Measurements from ENCODE around the gene TSC22D3. TPM values are rescaled to one million over a fixed set of nuclear protein-coding genes. Genes with fewer than 3 reads are reported as not detected.

The TSC22D3 gene
- total RNA-seq, 2 donors from 2014 or later: 18.5 to 23.3 TPM

DNA sequence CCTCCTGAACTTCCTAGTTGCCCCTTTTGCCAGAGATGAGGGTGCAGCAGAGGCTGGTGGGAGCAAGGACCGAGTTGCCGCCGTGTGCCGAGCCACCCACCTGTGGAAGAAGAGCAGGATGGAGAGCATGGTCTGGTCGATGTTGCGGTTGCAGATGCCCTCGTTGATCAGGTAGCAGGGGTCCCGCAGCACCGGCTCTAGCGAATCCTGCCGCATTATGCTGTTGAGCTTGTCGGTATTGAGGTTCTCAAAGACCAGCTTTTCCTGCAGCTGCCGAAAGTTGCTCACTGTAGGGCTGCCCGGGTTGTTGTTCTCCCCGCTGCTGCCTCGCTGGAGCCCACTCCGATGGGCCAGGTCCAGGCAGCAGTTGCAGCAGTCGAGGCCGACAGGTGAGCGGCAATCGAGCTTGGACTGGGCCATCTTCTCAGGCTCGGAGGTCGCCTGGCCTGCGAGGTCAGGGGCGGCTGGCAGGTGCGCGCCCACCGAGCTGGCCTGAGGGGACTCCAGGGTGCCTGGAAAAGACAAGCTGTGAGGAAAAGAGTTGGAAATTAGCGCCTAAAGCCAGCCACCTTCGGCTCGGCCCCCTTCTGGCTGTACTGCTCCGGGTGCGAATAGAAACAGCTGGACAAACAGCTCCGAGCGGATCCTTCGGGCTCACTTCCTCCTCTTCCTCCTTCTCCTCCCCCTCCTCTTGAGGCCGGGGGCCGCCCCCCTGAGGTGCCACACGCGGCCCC, 420 bp downstream of the TSC22D3 start:
- Histone ChIP-seq H3K9ac (ENCODE audit: low read depth in 2 of 2, low read length in 2 of 2) (peak overlapping the region; percentile 70 to 71), H3K36me3 (no peaks in the 10 kb centered on the region), H3K4me3 (peak overlapping the region; percentile 41), H3K27me3 (peaks cover 4% of the 10 kb centered on the region), H3K27ac (peak overlapping the region; percentile 28), H3K4me1 (no peaks in the 10 kb centered on the region), H3K9me3 (no peaks in the 10 kb centered on the region)
- TF ChIP-seq, protein P1, sequence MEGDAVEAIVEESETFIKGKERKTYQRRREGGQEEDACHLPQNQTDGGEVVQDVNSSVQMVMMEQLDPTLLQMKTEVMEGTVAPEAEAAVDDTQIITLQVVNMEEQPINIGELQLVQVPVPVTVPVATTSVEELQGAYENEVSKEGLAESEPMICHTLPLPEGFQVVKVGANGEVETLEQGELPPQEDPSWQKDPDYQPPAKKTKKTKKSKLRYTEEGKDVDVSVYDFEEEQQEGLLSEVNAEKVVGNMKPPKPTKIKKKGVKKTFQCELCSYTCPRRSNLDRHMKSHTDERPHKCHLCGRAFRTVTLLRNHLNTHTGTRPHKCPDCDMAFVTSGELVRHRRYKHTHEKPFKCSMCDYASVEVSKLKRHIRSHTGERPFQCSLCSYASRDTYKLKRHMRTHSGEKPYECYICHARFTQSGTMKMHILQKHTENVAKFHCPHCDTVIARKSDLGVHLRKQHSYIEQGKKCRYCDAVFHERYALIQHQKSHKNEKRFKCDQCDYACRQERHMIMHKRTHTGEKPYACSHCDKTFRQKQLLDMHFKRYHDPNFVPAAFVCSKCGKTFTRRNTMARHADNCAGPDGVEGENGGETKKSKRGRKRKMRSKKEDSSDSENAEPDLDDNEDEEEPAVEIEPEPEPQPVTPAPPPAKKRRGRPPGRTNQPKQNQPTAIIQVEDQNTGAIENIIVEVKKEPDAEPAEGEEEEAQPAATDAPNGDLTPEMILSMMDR (IDR thresholded peaks at IDR 0.05): no peak
- no peak for DNase-seq
- intact Hi-C loops (cut with DNase I): loop anchor here (5.0 kb wide), 2 partner anchors 58 to 108 kb away; no protein-coding TSS in a partner anchor

GRCh38 chrX:107773906-107774435, 1.6 kb downstream of the TSC22D3 start:
- no peak for DNase-seq
- intact Hi-C loops (cut with DNase I): no loop called here
- peaks cover 4% of the 10 kb centered on the region for H3K27me3 ChIP-seq
- H3K4me1 ChIP-seq: no peaks in the 10 kb centered on the region
- H3K36me3 ChIP-seq: no peaks in the 10 kb centered on the region
- no peak overlapping the region for H3K4me3 ChIP-seq
- H3K27ac ChIP-seq: no peak overlapping the region
- H3K9ac ChIP-seq (ENCODE audit: low read depth in 2 of 2, low read length in 2 of 2): no peak overlapping the region
- TF ChIP-seq, protein P1 (IDR thresholded peaks at IDR 0.05): no peak
- no peaks in the 10 kb centered on the region for H3K9me3 ChIP-seq

GRCh38 chrX:107773206-107773605, 2.4 kb downstream of the TSC22D3 start:
- H3K9ac ChIP-seq (ENCODE audit: low read depth in 2 of 2, low read length in 2 of 2): no peak overlapping the region
- TF ChIP-seq, protein P1 (IDR thresholded peaks at IDR 0.05): no peak
- no peak for DNase-seq
- intact Hi-C loops (cut with DNase I): no loop called here
- no peaks in the 10 kb centered on the region for H3K4me1 ChIP-seq
- no peaks in the 10 kb centered on the region for H3K9me3 ChIP-seq
- no peak overlapping the region for H3K4me3 ChIP-seq
- peaks cover 4% of the 10 kb centered on the region for H3K27me3 ChIP-seq
- H3K27ac ChIP-seq: no peak overlapping the region
- no peaks in the 10 kb centered on the region for H3K36me3 ChIP-seq

DNA sequence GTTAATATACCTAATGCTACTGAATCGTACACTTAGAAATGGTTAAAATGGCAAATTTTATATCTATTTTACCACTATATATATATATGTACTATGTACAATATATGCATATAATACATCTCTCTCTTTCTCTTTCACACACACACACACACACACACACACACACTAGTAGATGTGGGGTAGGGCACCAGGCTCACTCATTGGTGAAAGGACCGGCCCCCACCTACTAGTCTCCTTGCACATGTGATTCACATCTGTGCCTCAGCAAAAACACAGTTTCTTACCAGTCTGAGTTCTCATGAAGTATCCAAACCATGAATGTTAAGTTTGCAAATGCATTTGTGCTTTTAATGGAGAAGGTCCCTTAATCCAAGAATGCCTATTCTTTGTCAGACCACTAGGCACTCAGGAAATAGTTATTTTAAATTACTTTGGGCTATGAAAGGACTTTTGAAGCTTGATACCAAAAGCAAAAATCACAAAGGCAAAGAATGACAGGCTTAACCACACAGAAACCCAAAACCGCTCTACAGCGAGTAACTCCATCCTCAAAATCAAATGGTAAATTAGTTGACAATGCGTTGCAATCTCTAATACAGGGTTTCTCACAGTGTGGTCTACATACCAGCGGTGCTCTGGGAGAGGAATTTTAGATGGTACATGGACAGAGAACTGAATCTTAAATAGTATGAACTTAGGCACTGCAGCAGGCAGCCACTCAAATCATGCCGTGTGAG, 5.8 kb downstream of the TSC22D3 start:
- Histone ChIP-seq H3K4me3 (no peak overlapping the region), H3K27ac (no peak overlapping the region), H3K9me3 (no peaks in the 10 kb centered on the region), H3K27me3 (no peaks in the 10 kb centered on the region), H3K9ac (ENCODE audit: low read depth in 2 of 2, low read length in 2 of 2) (no peak overlapping the region), H3K4me1 (no peaks in the 10 kb centered on the region), H3K36me3 (no peaks in the 10 kb centered on the region)
- intact Hi-C loops (cut with DNase I): no loop called here
- TF ChIP-seq, protein P1 (IDR thresholded peaks at IDR 0.05): no peak
- DNase-seq: no peak

GRCh38 chrX:107768051-107768450, 7.5 kb downstream of the TSC22D3 start:
- Histone ChIP-seq H3K9me3 (no peaks in the 10 kb centered on the region), H3K36me3 (no peaks in the 10 kb centered on the region), H3K27ac (no peak overlapping the region), H3K4me1 (no peaks in the 10 kb centered on the region), H3K4me3 (no peak overlapping the region), H3K9ac (ENCODE audit: low read depth in 2 of 2, low read length in 2 of 2) (no peak overlapping the region), H3K27me3 (no peaks in the 10 kb centered on the region)
- DNase-seq: no peak
- intact Hi-C loops (cut with DNase I): no loop called here
- TF ChIP-seq, protein P1 (IDR thresholded peaks at IDR 0.05): no peak
